Urothelium cell line (cell line): Measurements from ENCODE around the gene LY6G5C.

Source experiments
- DNase-seq: peaks from one replicate; pipeline ENCODE4 v3.0.0; 2011; ENCODE audit warnings: low spot score, mixed read lengths
- FAIRE-seq: peaks from 2 replicates; lab custom pipeline; 2011; peaks lifted over from hg19 to GRCh38; lab: Jason Lieb, UNC

The LY6G5C gene

DNA sequence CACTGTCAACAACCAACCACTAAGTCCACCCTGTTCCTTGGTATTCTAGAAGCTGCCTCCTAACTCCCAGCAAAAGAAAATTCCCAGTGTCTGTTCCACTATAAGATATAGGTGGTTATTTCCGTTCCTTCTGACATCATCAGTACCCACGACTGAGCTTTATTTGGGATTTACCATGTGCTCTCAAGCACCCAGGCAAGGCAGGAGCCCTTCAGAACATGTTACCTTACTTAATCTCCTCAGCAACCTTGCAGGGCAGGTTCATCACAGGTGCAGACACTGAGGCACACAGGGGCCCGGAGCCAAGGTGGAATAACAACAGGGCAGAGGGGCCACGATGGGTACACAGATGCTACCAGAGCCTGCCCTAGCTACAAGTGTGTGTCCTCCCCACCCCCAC is 11.5 kb upstream of the LY6G5C start:
- DNase-seq (no peak), FAIRE-seq (no peak)

DNA sequence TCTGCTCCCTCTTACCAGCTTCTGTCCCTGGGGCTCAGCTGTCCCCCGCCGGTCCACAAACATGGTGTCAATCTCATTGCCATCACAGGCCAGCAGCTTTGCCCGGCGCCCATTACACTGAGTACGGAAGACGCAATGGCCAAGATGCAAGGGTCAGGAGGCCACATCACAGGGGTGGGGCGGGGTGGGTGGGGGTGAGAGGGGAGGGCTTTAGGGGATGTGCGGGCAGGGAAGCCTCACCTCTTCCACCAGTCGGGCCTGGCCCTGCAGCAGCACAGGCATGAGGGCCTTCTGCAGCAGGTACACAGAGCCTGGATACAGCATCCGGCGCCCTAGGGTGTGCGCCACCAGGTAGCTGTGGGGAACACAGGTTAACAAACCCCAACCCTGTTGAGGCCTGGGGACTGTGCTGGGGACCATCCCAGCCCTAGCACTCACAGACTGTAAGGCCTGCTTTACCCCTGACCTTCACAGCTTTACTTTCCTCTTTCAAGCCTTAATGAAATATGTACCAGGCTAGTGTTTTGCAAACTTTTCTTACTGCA is 10.8 kb upstream of the LY6G5C start:
- DNase-seq (no peak), FAIRE-seq (no peak)

DNA sequence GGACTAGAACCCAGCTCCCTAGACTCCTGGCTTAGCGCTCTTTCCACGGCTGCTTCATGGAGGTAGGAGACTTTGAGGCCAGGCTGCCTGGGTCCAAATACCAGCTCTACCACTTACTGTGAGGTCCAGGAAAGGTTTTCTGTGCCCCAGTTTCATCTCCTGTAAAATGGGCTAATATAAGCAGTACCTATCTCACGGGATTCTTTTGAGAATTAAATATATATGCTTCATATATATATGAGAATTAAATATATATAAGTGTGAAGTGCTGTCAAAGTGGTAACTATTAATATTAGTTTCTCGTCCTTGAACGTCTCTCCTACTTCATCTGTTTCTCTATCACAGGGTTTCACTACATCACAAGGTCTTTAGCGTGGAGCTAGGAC is 10.2 kb upstream of the LY6G5C start:
- DNase-seq, result no peak
- no peak for FAIRE-seq

DNA sequence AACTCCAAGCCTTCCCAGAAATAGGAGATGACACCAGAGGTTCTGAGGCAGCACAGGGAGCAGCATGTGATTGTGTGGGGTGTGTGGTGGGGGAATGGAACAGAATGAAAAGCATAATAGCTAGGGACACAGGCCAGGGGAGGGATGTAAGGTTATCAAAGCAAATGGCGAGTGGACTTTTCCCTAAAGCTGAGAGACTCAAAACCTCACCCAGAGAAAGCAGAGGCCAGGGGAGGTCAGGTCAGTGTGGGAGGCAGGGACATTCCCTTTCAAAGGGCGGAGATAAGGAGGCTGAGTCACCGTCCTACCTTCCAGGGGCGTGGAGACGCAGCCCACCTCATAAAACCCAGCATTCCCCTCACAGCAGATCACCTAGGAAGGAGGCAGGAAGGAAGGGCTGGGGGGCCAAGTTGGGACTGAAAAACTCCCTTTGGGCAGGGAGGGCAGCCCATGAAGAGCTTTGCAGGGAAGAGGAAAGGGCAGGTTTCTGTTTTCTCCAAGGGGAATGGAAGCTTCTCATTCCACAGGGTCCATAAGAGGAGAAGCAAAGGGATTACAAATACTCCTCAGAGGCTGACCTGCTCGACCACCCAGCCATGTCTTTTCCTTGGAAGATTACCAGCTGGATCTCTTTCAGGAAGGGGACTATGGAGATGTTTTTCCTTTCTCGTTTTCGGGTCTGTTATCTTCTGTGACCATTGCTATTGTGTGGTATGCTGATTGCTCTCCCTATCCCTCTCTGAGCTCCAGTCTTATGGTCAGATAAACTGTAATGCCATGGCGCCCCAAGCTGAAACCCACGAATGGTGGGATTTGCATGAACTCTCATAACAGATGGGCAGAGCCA is 9.6 kb upstream of the LY6G5C start:
- FAIRE-seq (no peak), DNase-seq (no peak)

DNA sequence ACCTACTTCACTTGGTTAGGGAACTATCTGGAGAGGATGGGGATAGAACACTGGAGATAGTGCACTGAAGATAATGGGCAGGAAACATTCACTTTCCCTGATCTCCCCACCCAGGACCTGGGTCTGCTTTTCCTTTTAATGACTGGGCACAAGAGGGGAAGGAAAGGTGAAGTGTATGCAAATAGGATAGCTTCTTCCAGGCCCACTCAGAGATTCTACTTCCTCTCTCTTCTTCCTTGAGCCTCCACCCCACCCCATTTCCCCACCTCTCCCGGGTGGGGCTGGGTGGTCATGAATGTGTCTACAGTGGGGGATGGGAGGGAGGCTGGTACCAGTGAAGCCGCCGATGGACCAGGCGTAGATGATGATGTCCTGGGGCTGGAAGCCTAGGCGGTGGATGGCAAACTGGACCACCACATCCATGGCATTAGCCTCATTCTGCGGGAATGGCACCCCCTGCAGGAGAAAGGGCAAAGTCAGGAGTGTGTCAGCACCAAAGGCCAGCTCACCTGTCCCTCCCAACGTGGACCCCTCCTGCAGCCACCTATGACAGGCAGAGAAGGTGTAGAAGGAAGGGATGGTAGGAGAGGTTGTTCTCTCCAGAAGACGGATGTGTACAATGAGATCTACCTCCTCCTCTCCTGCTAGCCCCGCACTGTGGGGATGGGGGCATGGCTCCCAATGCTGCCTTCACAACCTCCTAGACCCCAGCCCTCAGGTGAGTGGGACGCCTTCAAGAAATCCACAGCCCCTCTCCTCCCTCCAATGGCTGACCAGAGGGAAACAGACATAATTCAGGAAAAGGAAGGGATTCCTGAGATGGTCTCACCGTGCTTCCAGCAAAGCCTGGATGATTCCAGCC is 8.6 kb upstream of the LY6G5C start:
- DNase-seq, result no peak
- FAIRE-seq, result peak; percentile 46

DNA sequence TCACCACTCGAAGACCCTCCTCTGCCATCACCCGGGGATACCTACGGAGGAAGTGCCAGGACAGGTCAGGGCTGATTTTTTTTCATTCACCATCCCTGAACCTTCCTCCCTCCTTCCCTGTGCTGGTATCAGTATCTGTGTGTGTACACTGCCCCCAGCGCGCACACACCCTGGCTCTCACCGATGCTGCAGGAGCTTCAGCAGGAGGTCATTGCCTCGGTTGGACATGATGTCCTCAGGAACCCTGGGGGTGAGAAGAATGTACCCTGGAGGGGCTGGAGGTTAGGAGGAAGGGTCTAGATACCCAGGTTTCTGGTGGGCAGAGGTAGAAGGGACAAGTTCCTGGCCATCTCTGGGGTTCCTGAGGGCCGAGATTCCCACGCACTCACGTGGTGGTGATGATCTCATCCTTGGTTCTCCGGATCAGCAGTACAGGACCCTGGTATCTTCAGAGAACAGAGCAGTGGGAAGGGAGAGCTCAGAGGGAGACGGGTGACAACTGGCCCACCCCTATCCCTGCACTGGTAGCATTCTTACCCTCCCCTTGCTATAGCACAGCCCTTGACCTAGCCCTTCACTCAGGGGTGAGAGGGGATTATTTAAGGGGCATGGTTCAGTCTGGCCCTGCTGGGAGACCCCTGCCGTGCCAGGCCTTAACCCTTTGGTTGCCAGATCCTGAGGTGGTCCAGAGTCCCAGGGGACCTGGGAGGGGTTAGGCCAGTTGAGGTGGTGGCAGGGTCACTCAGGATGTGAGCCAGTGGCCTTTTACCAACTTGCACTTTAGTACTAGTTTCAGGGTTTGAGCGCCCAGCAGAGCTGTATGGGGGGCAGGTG is 7.2 kb upstream of the LY6G5C start:
- DNase-seq, result no peak
- FAIRE-seq, result no peak

DNA sequence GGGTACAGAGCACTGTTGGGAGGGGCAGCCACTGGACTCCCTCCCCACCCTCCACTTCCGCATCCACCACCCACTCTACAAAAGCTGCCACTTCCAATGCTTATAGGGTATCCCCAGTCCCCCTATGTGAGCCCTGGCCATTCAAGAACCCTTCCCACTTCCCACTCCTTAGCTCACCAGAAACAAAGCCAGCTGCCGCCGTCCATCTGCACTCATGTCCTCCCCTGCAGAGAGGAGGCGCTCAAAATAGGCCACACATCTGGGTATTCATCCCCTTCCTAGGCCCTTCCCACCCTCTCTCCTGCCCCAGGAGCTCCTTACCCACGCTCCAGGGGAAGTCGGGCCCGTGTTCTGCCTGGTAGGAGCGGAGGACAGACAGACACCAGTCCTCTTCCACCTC is 6.5 kb upstream of the LY6G5C start:
- no peak for DNase-seq
- no peak for FAIRE-seq

DNA sequence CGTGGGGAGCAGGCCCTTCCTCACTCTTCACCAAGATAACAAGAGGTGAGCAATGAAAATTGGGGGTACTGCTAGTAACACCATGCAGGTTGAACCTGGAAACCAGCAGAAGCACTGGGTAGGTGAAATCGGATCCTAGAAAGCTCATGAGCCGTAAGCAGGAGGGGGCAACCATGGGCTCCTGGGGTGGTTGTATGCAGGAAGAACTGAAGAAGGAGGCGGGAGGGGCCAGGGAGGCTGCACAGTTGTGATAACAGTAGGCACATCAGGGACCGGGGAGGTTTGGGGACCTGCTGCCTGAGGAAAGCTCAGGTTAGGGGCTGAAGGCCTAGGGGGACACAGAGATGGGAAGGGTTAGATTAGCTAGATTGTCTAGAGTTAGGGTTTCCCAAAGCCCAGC is 5.6 kb upstream of the LY6G5C start:
- no peak for DNase-seq
- FAIRE-seq, result no peak

DNA sequence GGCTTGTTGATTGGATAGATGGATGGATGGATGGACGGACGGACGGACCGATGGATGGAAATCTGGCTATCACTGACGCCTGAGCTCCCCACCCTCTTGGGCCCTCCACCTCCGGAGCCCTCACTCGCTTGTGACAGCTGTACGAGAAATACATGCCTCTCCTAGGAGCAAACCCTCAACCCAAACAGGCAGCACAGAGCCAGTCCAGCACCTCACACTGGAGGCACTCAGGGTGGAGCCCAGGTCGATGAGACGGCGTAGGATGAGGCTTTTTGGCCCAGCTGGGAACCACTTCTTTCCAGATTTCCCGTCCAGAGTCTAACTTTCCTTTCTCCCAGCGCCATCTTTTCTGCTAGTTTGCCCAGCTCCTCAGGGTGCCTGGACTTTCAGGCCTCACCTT is 2.7 kb upstream of the LY6G5C start:
- FAIRE-seq (no peak), DNase-seq (no peak)

DNA sequence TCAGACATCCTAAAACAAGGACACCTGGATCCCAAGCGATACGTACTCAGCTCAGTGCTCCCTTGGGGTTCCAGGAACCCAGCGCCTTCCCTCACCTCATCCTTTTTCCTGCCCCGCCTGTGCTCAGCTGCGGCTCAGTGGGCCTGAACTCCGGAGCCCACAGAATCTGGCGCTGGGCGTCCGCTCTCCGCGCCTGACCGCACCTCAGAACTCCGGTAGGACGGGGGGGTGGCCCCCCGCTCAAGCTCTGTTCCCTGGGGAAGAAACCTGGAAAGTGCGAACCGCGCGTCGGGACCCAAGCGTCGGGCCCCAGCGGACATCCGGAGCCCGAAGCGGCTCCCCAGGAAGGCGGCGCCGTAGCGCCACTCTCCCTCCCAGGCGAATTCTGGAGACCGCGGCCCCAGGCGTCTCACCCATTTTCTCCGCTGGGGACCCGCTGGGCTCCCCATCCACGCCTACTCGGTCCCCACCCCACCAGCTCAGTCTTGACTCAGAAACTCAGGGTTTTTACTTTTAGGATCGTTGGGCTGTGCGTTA is 336 bp upstream of the LY6G5C start:
- DNase-seq (no peak), FAIRE-seq (no peak)

DNA sequence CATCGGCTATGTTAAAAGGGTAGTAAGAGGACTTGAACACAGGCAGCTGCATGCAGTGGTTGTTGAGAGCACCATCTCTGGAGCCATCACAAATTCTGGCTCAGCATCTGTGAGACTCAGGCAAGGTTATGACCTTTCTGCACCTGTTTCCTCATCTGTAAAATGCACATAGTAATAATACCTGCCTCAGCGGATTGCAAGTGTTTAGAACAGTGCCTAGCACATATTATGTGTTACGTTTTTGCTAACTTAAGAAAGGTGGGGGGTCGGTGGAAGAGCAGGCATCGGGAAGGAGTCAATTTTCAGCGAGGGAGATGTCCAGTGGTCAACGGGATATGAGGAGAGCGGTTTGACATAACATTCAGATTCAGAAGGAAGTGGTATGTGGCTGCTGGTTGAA is 2.9 kb downstream of the LY6G5C start:
- DNase-seq, result no peak
- FAIRE-seq, result no peak

DNA sequence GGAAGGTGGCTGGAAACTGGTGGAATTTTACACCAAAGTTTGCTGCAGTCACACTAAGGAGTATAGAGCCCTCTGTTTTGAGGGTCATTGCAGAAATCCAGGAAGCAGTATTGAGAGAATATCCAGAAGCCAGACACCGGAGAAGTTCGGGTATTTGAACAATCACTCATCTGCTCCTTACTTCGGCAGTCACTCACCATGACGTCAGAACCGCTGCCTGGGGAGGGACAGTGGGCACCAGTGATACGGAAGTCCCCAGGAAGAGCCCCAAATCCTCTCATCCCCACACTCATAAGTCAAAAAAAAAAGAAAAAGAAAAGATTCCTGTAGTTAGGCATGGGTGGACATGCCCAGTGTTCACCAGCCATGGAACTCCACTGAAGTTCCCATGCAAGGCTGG is 4.0 kb downstream of the LY6G5C start:
- FAIRE-seq (no peak), DNase-seq (no peak)

DNA sequence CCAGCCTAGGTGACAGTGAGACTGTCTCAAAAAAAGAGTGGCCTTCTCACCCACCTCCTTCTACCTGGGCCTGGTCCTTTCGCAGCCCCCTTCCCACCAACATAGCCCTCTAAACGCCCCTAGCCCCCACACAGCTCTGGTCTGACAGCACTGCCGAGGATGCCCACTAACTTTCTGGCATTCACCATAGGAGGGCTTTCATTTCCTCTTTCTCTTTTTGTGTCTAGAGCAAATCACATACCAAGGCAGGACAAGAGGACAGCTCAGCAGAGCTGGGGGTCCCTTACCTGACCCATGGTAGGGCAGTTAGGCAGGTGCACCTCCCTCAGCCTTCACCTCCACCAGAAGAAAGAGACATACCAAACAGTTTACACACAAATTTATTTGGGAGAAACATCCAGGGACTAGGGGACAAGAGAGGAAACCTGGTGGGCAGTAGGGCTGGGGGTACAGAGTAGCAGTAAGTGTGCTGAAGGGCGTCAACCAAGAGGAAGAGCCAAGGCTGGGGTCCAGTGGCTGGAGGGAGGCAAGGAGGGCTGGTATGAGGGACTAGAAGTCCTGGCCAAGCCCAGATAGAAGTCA is 4.5 kb downstream of the LY6G5C start:
- no peak for DNase-seq
- FAIRE-seq, result no peak

DNA sequence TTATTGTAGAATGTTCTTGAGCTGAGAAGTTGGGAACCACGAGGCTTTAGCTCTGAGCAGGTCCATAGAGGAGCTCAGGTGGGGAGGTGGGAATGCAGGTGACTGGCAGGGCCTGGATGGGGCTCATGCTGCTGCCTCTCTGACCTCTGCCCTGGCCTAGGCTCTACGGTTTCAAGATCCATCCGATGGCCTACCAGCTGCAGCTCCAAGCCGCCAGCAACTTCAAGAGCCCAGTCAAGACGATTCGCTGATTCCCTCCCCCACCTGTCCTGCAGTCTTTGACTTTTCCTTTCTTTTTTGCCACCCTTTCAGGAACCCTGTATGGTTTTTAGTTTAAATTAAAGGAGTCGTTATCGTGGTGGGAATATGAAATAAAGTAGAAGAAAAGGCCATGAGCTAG is 11.2 kb downstream of the LY6G5C start, which contains the start of gene LY6G5B:
Gene LY6G5B (plus strand): TSS at position 301 of the 400 bp plus-strand sequence. CDS start 975 bp downstream, outside the sequence.
- FAIRE-seq (no peak), DNase-seq (no peak)

DNA sequence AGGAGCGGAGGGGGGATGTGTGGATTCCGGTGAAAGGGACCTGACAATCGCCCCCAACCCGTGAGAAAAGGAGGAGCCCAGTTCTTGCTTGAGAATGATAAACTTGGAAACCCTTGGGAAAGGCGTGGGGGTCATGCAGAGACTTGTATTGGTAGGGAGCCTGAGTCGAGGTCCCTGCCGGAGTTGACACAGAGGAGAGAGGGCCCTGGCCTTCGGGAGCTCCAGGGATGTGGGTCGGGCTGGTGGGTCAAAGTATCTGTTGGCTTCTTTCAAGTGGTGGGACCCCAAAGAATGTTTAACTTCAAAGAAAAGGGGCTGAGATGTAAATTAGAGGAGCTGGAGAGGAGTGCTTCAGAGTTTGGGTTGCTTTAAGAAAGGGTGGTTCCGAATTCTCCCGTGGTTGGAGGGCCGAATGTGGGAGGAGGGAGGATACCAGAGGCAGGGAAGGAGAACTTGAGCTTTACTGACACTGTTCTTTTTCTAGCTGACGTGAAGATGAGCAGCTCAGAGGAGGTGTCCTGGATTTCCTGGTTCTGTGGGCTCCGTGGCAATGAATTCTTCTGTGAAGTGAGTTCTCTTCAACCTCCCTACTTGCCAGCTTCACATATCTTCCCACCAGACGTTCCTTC is 14.4 kb downstream of the LY6G5C start:
- FAIRE-seq, result no peak

DNA sequence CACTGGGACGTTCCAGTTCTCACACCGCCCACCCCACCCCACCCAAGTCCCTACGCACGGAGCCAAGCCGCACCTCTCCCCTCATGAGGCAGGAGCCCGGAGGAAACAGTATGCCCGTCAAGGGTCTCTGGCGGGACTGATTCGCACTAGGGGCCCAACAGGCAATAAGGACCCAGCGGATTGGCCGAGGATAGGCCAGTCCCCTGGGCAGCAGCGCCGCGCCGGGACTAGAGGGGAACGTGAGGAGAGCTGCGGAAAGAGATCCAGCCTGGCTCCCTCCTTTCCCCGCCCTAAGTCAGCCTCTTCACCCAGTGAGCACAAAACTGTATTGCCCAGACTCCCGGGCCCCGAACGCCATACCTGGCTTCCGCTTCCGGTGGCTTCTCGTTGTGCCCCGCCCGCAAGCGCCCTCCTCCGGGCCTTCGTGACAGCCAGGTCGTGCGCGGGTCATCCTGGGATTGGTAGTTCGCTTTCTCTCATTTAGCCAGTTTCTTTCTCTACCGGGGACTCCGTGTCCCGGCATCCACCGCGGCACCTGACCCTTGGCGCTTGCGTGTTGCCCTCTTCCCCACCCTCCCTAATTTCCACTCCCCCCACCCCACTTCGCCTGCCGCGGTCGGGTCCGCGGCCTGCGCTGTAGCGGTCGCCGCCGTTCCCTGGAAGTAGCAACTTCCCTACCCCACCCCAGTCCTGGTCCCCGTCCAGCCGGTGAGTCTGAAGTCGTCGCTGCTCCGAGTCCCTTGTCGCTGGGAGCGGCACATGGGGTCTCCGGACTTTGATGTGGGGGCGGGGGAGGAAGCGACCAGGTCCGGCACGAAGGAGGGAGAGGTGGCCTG is 15.1 kb downstream of the LY6G5C start, which contains the start of gene CSNK2B:
Gene CSNK2B (plus strand): TSS at position 580 of the 836 bp plus-strand sequence. CDS start 752 bp downstream, outside the sequence.
- DNase-seq (peak; percentile 97), FAIRE-seq (no peak)

More for the DNA sequence above, 14.4 kb downstream of the LY6G5C start:
- no peak for DNase-seq

DNA sequence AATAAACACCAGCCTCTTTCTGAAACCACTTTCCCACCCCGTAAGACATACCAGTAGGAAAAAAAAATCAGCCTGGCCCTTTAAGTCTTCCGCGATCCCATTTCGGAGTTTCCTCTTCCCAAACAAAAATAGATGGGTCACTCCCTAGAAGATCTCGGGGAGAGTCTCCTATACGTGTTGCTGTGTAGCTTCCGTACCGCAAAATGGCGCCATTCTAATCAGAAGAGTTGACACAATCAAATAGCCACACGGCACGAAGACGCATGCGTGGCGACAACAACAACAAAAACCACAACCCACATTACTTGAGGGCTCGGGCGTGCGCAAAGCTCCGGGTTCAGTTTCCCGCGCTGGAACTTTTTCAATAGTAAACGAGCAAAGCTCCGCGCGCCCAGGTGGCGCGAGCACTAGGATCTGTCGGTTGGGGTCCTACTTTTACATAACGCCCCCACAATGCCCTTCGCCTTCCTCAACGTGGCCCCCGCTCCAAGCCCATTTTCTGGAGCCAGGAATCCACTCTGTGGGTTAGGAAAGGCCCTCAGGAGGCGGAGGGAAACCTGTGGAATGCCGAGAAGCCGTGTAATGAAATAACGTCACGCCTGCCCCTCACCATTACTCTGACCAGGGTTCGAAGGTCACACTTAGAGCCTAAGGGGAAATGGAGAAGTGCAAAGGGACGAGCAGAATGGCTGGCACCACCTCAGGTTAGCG is 15.9 kb downstream of the LY6G5C start, which contains the start of gene GPANK1:
Gene GPANK1 (minus strand): TSS at position 208 of the 711 bp plus-strand sequence. CDS start 519 bp downstream, outside the sequence.
- no peak for FAIRE-seq
- peak; percentile 69 for DNase-seq
